GM12892 (cell line): Measurements from ENCODE around the gene TBL1X.

Experiments used
- POLR2A ChIP-seq: IDR thresholded peaks from 2 replicates; pipeline ENCODE4 v1.6.1; 2011; ENCODE audit warnings: low read depth, low read length, control low read depth
- TAF1 ChIP-seq: IDR thresholded peaks from 2 replicates; pipeline ENCODE4 v1.6.1; 2011; ENCODE audit warnings: low read depth, mild to moderate bottlenecking, control low read depth, low read length, borderline replicate concordance

DNA sequence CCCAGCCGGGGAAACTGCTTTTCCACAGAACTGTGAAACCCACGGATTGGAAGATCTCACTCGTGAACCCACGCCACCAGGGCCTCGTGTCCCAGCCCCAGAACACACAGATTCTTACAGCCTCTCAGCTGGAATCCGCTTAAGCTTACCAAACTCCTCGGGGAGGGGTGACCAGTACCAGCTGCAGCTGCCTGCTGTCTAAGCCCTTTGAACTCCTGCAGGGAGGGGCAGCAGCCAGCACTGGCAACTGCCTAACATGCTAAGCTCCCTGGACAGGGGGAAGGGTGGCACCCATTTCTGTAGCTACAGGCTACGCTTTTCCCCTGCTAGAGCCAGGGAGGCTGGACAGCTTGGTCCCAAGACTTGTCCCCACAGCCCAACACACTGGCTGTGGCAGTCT lies 38.4 kb downstream of the TBL1X start:
- TF ChIP-seq POLR2A (no peak), TAF1 (no peak)
